CD14-positive monocyte (primary cell): ENCODE measurements around the gene ACTA1. TPM values are rescaled to one million over a fixed set of nuclear protein-coding genes. Genes with fewer than 3 reads are reported as not detected.

Experiments
- DNase-seq, 3 donors: peaks; one replicate each; pipeline ENCODE4 v3.0.0-alpha.2; 2011 to 2022
- H2AFZ ChIP-seq: 2 replicates; pipeline ENCODE4 v1.6.0; 2012; ENCODE audit warnings: mild to moderate bottlenecking, low read depth, low read length, inconsistent platforms; ENCODE audit not compliant: insufficient read depth, poor library complexity, severe bottlenecking
- H3K27ac ChIP-seq, 2 donors: 1 replicate in 1 of 2; 2 replicates in 1 of 2; pipeline ENCODE4 v1.5.1; 2012 to 2013; ENCODE audit warnings: low read length in 2 of 2, control low read depth in 1 of 2, inconsistent platforms in 1 of 2, low read depth in 1 of 2, mild to moderate bottlenecking in 1 of 2
- H3K27me3 ChIP-seq, 2 donors: one replicate each; pipeline versions ENCODE4 v1.6.0 to v1.6.1; 2011 to 2013; ENCODE audit warnings: low read length in 2 of 2; ENCODE audit not compliant: control insufficient read depth in 2 of 2, insufficient read depth in 2 of 2
- H3K36me3 ChIP-seq, 2 donors: replicated peaks in 1 of 2; 1 replicate in 1 of 2; 2 replicates in 1 of 2; pipeline versions ENCODE4 v1.5.1 to v1.6.1; 2012 to 2013; ENCODE audit warnings: low read length in 2 of 2, control low read depth in 1 of 2, inconsistent platforms in 1 of 2, mild to moderate bottlenecking in 1 of 2; ENCODE audit not compliant: insufficient read depth in 2 of 2, control insufficient read depth in 1 of 2
- H3K4me1 ChIP-seq, 2 donors: 1 replicate in 1 of 2; 2 replicates in 1 of 2; pipeline versions ENCODE4 v1.5.1 to v1.6.1; 2012 to 2013; ENCODE audit warnings: low read length in 2 of 2, control low read depth in 1 of 2, inconsistent platforms in 1 of 2, mild to moderate bottlenecking in 1 of 2, moderate library complexity in 1 of 2; ENCODE audit not compliant: insufficient read depth in 2 of 2, control insufficient read depth in 1 of 2
- H3K4me2 ChIP-seq: replicated peaks from 2 replicates; pipeline ENCODE3; 2012; ENCODE audit warnings: low read length, moderate library complexity, mild to moderate bottlenecking; ENCODE audit not compliant: poor library complexity, severe bottlenecking; ENCODE audit errors: extremely low read depth
- H3K4me3 ChIP-seq, 3 experiments: fragments of 200-600 bp in 1 of 3; sonication (generic) in 1 of 3; replicated peaks in 1 of 3; 1 replicate in 2 of 3; 2 replicates in 1 of 3; pipeline ENCODE4 v1.5.1; 2011 to 2013; ENCODE audit warnings: low read length in 3 of 3, mild to moderate bottlenecking in 3 of 3, control low read depth in 2 of 3, low read depth in 2 of 3, inconsistent platforms in 1 of 3, moderate library complexity in 1 of 3
- H3K79me2 ChIP-seq: 2 replicates; pipeline ENCODE4 v1.6.0; 2012; ENCODE audit warnings: mild to moderate bottlenecking, control low read depth, inconsistent platforms, low read length, moderate library complexity; ENCODE audit not compliant: insufficient read depth
- H3K9ac ChIP-seq: 2 replicates; pipeline ENCODE4 v1.6.0; 2017; ENCODE audit warnings: low read length, mild to moderate bottlenecking; ENCODE audit not compliant: insufficient read depth, poor library complexity, severe bottlenecking
- H3K9me3 ChIP-seq, 2 donors: replicated peaks in 1 of 2; 1 replicate in 1 of 2; 2 replicates in 1 of 2; pipeline versions ENCODE4 v1.5.1 to v1.6.1; 2012 to 2013; ENCODE audit warnings: low read length in 2 of 2, control low read depth in 1 of 2; ENCODE audit not compliant: control insufficient read depth in 1 of 2, insufficient read depth in 1 of 2
- H4K20me1 ChIP-seq: 2 replicates; pipeline ENCODE4 v1.6.0; 2012; ENCODE audit warnings: mild to moderate bottlenecking, low read length, control low read depth, moderate library complexity; ENCODE audit not compliant: insufficient read depth
- H3K27ac Mint-ChIP-seq, 7 donors: one replicate each; pipeline ENCODE4 v1.8.0; 2020; ENCODE audit warnings: mild to moderate bottlenecking in 7 of 7, mixed read lengths in 7 of 7, moderate library complexity in 6 of 7, inconsistent platforms in 2 of 7
- H3K27me3 Mint-ChIP-seq, 3 donors: one replicate each; pipeline ENCODE4 v1.8.0; 2021 to 2022; ENCODE audit warnings: low read depth in 3 of 3, mild to moderate bottlenecking in 3 of 3, mixed read lengths in 3 of 3, moderate library complexity in 3 of 3, inconsistent platforms in 1 of 3
- H3K36me3 Mint-ChIP-seq, 2 donors: one replicate each; pipeline ENCODE4 v1.8.0; 2020; ENCODE audit warnings: mixed read lengths in 2 of 2, inconsistent platforms in 1 of 2, mild to moderate bottlenecking in 1 of 2
- H3K4me1 Mint-ChIP-seq: one replicate; pipeline ENCODE4 v1.8.0; 2020; ENCODE audit warnings: mild to moderate bottlenecking, mixed read lengths
- H3K4me3 Mint-ChIP-seq, 2 donors: one replicate each; pipeline ENCODE4 v1.8.0; 2020; ENCODE audit warnings: mild to moderate bottlenecking in 2 of 2, mixed read lengths in 2 of 2, moderate library complexity in 1 of 2
- H3K9me3 Mint-ChIP-seq, 7 donors: one replicate each; pipeline ENCODE4 v1.8.0; 2020 to 2022; ENCODE audit warnings: mixed read lengths in 7 of 7, mild to moderate bottlenecking in 6 of 7, moderate library complexity in 6 of 7, inconsistent platforms in 2 of 7
- CTCF ChIP-seq: fragments of 200-600 bp; IDR thresholded peaks from one replicate; pipeline ENCODE4 v1.8.0; 2022; ENCODE audit warnings: antibody characterized with exemption, mild to moderate bottlenecking
- WGBS: methylation state at CpG from one replicate; pipeline ENCODE4 v1.1.5; 2013; ENCODE audit warnings: missing lambda C conversion rate; ENCODE audit not compliant: insufficient coverage; 5-methylcytosine and 5-hydroxymethylcytosine counted together
- intact Hi-C, 2 donors: fragments of 100-400 bp; cut with micrococcal nuclease; formaldehyde crosslinking; loops; one replicate each; pipeline versions ENCODE4 v1.15.0 to v1.15.1; 2023
- polyA plus RNA-seq, 3 donors: library from polyadenylated mRNA; depleted of rRNA in 1 of 3; unstranded in 2 of 3; stranded (reverse) in 1 of 3; fragments of 300-500 nt in 2 of 3; fragments of >200 nt in 1 of 3; fragmentation: Illumina TruSeq in 2 of 3; gene quantifications; 1 replicate in 2 of 3; 2 replicates in 1 of 3; pipeline ENCODE4 v1.2.3, GENCODE V29; 2012 to 2021

ACTA1 gene
- polyA plus RNA-seq, 3 donors = 0.72 TPM; not detected in 2

GRCh38 chr1:229474509-229474908 is 40.6 kb upstream of the ACTA1 start:
- Mint-ChIP-seq H3K9me3 (no peaks in the 10 kb centered on the region), H3K27ac (no peak overlapping the region), H3K4me3 (no peak overlapping the region), H3K4me1 (no peaks in the 10 kb centered on the region), H3K36me3 (peaks cover 75 to 82% of the 10 kb centered on the region in 2 donors), H3K27me3 (peaks cover 0 to 6% (median 0%) of the 10 kb centered on the region in 3 donors)
- H3K4me1 ChIP-seq = no peaks in the 10 kb centered on the region
- DNase-seq = no peak
- no peaks in the 10 kb centered on the region for H3K79me2 ChIP-seq
- no peaks in the 10 kb centered on the region for H3K9me3 ChIP-seq
- H3K4me3 ChIP-seq = no peak overlapping the region
- H3K4me2 ChIP-seq = no peak overlapping the region
- no peak overlapping the region for H2AFZ ChIP-seq
- intact Hi-C loops = no loop called here
- H3K9ac ChIP-seq = no peak overlapping the region
- H3K27ac ChIP-seq = no peak overlapping the region
- H3K27me3 ChIP-seq = no peaks in the 10 kb centered on the region
- peaks cover 72 to 91% of the 10 kb centered on the region in 2 donors for H3K36me3 ChIP-seq
- TF ChIP-seq CTCF = no peak
- 100% methylated on average over 1 of the region's 2 CpGs for WGBS
- peaks cover 5% of the 10 kb centered on the region for H4K20me1 ChIP-seq

GRCh38 chr1:229471175-229471574 is 37.3 kb upstream of the ACTA1 start:
- Mint-ChIP-seq H3K27me3 (peaks cover 0 to 5% (median 0%) of the 10 kb centered on the region in 3 donors), H3K9me3 (no peaks in the 10 kb centered on the region), H3K4me3 (no peak overlapping the region), H3K27ac (no peak overlapping the region), H3K4me1 (no peaks in the 10 kb centered on the region), H3K36me3 (peaks cover 85 to 93% of the 10 kb centered on the region in 2 donors)
- WGBS = 100% methylated on average over 2 of the region's 3 CpGs
- Histone ChIP-seq H3K27ac (no peak overlapping the region), H3K4me2 (no peak overlapping the region), H3K36me3 (peaks cover 70 to 95% of the 10 kb centered on the region in 2 donors), H3K4me3 (no peak overlapping the region), H4K20me1 (no peaks in the 10 kb centered on the region), H3K9ac (no peak overlapping the region), H3K9me3 (no peaks in the 10 kb centered on the region), H3K79me2 (no peaks in the 10 kb centered on the region), H2AFZ (no peak overlapping the region), H3K27me3 (no peaks in the 10 kb centered on the region), H3K4me1 (no peaks in the 10 kb centered on the region)
- no peak for TF ChIP-seq CTCF
- no peak for DNase-seq
- intact Hi-C loops = no loop called here
